BE2C (cell line): ENCODE results near the gene PTCH2.

Source experiments
- DNase-seq: peaks from one replicate; pipeline ENCODE4 v3.0.0-alpha.2; 2020
- H3K27me3 ChIP-seq: fragments of 250-450 bp; sonication (Bioruptor Pico); 2 replicates; pipeline ENCODE4 v1.5.1; 2020; ENCODE audit warnings: mild to moderate bottlenecking
- H3K36me3 ChIP-seq: fragments of 250-450 bp; sonication (Bioruptor Pico); 2 replicates; pipeline ENCODE4 v1.5.1; 2020; ENCODE audit warnings: mild to moderate bottlenecking
- H3K4me1 ChIP-seq: fragments of 250-450 bp; sonication (Bioruptor Pico); 2 replicates; pipeline ENCODE4 v1.5.1; 2020
- H3K4me3 ChIP-seq: 2 replicates; pipeline ENCODE4 v1.5.1; 2011; ENCODE audit warnings: low read depth, low read length
- H3K9me3 ChIP-seq: fragments of 250-450 bp; sonication (Bioruptor Pico); 2 replicates; pipeline ENCODE4 v1.5.1; 2020
- TF ChIP-seq, protein P1 (sequence below): IDR thresholded peaks from 2 replicates; pipeline ENCODE4 v1.5.1; 2012; ENCODE audit warnings: mild to moderate bottlenecking, low read depth, low read length

Gene PTCH2

DNA sequence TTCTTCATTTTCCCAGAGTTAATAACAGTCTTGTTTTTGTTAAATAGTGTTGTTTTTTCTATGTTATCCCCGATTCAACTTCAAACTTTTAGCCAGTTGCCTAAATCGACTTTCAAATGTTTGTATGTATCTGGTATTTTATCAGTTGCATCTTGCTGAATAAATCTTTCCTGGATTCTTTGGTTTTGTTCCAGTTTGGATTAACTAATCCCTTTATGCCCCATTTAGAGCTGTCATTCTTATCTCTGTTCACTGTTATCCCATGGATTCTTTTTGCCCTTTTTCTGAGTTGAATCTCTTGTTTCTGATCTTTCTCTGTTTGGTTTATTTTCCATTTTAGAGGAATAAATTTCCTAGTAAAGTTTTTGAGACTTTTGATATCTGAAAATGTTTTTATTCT is 31.1 kb upstream of the PTCH2 start:
- H3K27me3 ChIP-seq: no peaks in the 10 kb centered on the region
- TF ChIP-seq, protein P1, sequence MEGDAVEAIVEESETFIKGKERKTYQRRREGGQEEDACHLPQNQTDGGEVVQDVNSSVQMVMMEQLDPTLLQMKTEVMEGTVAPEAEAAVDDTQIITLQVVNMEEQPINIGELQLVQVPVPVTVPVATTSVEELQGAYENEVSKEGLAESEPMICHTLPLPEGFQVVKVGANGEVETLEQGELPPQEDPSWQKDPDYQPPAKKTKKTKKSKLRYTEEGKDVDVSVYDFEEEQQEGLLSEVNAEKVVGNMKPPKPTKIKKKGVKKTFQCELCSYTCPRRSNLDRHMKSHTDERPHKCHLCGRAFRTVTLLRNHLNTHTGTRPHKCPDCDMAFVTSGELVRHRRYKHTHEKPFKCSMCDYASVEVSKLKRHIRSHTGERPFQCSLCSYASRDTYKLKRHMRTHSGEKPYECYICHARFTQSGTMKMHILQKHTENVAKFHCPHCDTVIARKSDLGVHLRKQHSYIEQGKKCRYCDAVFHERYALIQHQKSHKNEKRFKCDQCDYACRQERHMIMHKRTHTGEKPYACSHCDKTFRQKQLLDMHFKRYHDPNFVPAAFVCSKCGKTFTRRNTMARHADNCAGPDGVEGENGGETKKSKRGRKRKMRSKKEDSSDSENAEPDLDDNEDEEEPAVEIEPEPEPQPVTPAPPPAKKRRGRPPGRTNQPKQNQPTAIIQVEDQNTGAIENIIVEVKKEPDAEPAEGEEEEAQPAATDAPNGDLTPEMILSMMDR: no peak
- no peak overlapping the region for H3K4me3 ChIP-seq
- no peaks in the 10 kb centered on the region for H3K4me1 ChIP-seq
- DNase-seq: no peak
- H3K9me3 ChIP-seq: no peaks in the 10 kb centered on the region
- no peaks in the 10 kb centered on the region for H3K36me3 ChIP-seq

DNA sequence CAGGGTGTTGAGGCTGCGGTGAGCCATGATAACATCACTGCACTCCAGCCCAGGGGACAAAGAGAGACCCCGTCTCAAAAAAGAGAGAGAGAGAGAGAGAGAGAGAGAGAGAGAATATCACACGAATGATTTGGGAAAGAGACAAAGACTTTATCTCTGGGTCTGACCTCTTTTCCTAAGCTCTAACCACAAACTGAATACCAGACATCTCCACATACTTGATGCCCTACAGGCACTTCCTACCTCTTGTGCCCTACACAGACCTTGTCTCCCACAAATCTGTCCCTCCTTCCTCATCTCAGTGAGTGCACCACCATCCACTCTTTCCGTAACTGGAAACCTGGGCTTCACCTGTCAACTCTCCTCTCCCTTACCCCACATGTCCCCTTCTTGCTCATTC is 27.0 kb upstream of the PTCH2 start:
- TF ChIP-seq, protein P1: no peak
- Histone ChIP-seq H3K27me3 (no peaks in the 10 kb centered on the region), H3K9me3 (no peaks in the 10 kb centered on the region), H3K4me1 (no peaks in the 10 kb centered on the region), H3K4me3 (no peak overlapping the region), H3K36me3 (no peaks in the 10 kb centered on the region)
- no peak for DNase-seq

DNA sequence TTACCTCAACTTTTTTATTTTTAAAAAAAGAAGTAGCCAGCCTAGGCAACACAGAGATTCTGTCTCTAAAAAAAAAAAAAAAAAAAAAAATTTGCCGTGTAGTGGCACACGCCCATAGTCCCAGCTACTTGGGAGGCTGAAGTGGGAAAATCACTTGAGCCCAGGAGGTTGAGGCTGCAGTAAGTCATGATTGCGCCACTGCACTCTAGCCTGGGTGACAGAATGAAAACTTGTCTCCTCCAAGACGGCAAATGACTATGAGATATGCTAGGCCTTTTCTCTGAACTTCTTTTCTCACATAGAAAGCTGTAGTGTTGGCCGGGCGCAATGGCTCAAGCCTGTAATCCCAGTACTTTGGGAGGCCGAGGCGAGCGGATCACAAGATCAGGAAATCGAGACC is 24.7 kb upstream of the PTCH2 start:
- TF ChIP-seq, protein P1: no peak
- H3K27me3 ChIP-seq: no peaks in the 10 kb centered on the region
- H3K9me3 ChIP-seq: no peaks in the 10 kb centered on the region
- no peaks in the 10 kb centered on the region for H3K36me3 ChIP-seq
- DNase-seq: no peak
- no peaks in the 10 kb centered on the region for H3K4me1 ChIP-seq
- no peak overlapping the region for H3K4me3 ChIP-seq

DNA sequence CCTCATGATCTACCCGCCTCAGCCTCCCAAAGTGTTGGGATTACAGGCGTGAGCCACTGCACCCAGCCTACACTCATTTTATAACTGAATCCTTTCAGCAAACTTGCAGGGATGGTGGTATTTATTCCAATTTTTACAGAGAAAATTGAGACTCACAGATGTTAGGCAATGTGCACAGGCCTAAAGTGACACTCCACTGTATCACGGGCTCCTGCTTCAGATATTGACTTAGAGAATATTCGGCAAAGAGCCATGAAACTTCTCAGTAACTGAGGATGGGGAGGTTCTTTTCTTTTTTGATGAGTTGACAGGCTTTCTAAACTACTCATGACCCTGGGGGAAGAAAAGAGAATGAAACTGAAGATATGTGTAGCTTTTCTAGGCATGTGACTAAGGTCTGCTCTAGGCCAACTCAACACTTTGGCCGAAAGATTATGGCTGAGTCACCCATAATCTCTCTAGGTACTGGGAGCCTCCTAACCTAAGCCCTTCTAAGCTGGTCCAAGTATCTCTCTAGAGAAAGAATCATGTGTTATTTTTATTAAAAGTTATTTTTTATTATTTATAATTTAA is 19.9 kb upstream of the PTCH2 start:
- no peak for DNase-seq
- Histone ChIP-seq H3K4me1 (no peaks in the 10 kb centered on the region), H3K36me3 (no peaks in the 10 kb centered on the region), H3K9me3 (no peaks in the 10 kb centered on the region), H3K27me3 (no peaks in the 10 kb centered on the region), H3K4me3 (no peak overlapping the region)
- TF ChIP-seq, protein P1: no peak

DNA sequence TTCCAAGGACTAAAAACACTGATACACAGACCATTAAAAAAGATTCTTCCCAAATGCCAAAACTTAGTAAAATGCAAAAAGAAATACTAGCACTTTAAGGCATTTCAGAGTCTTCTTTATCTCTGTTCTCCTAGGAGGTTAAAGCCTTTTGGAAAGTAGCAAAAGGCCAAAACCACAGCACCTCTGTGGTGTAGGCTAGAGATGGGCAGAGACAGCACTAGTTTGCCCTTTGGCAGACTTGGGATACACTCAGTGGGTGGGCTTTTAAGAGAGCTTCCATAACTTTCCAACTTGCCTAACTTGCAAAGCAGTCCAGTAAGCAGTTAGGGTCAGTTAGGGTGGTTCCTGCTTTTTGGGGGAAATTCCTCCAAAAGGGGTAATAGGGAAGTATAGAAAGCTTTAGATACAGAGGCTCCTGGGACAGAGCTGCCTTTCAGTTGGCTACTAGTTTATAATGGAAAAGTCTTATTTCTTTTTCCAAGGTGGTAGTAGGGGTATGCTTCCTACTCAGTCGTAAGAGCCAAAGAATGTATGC is 17.9 kb upstream of the PTCH2 start:
- no peak for DNase-seq
- H3K36me3 ChIP-seq: no peaks in the 10 kb centered on the region
- TF ChIP-seq, protein P1: no peak

DNA sequence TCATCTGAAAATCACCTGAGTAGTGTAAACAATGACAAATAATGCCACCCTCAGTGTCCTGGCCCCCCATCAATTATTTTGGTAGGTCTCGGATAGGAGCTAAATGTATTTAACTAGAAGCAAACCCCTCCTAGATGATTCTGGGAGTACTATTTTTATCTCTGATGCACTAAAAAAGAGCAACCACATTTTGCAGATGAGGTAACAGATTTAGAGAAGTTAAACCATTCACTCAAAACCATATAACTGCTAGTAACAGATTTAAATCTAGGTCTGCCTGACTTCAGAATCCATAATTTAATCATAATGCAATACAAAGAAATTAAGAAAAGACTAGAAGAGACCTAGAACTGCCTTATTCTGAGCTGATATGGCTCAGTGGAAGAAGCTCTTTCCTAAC is 17.3 kb upstream of the PTCH2 start:
- Histone ChIP-seq H3K36me3 (no peaks in the 10 kb centered on the region), H3K4me1 (no peaks in the 10 kb centered on the region), H3K27me3 (no peaks in the 10 kb centered on the region), H3K4me3 (no peak overlapping the region), H3K9me3 (no peaks in the 10 kb centered on the region)
- DNase-seq: no peak
- TF ChIP-seq, protein P1: no peak

More for the DNA sequence above, 17.9 kb upstream of the PTCH2 start:
- Histone ChIP-seq H3K4me1 (no peaks in the 10 kb centered on the region), H3K9me3 (no peaks in the 10 kb centered on the region), H3K27me3 (no peaks in the 10 kb centered on the region), H3K4me3 (no peak overlapping the region)
